K562 (cell line): ENCODE measurements around the gene FBXW2. TPM values are rescaled to one million over a fixed set of nuclear protein-coding genes. Genes with fewer than 3 reads are reported as not detected.

ENCODE experiments used
- ASH1L ChIP-seq: fragments of 450-650 bp; IDR thresholded peaks from 2 replicates; pipeline ENCODE4 v1.6.1; 2018; ENCODE audit warnings: borderline replicate concordance, mild to moderate bottlenecking, low read depth; ENCODE audit not compliant: partially characterized antibody
- BCOR ChIP-seq: fragments of 450-650 bp; IDR thresholded peaks from 2 replicates; pipeline ENCODE4 v1.6.1; 2016
- BRF1 ChIP-seq: IDR thresholded peaks from 3 replicates; pipeline ENCODE4 v1.6.1; 2011; ENCODE audit warnings: borderline replicate concordance, mild to moderate bottlenecking; ENCODE audit not compliant: insufficient read length; ENCODE audit errors: extremely low read depth
- DMBX1 ChIP-seq: fragments of 250-450 bp; sonication (Bioruptor Pico); IDR thresholded peaks from 2 replicates; pipeline ENCODE4 v1.8.0; 2022; ENCODE audit warnings: inconsistent platforms, mild to moderate bottlenecking, moderate library complexity, borderline replicate concordance
- FIP1L1 ChIP-seq: fragments of 200-400 bp; formaldehyde crosslinking; IDR thresholded peaks from 2 replicates; pipeline ENCODE4 v1.6.1; 2018; ENCODE audit warnings: mild to moderate bottlenecking, low read depth, low read length; ENCODE audit not compliant: poor library complexity, severe bottlenecking
- HDAC2 ChIP-seq: fragments of 450-650 bp; IDR thresholded peaks from 2 replicates; pipeline ENCODE4 v1.6.1; 2016; ENCODE audit warnings: mild to moderate bottlenecking
- HLTF ChIP-seq: fragments of 450-650 bp; IDR thresholded peaks from 2 replicates; pipeline ENCODE4 v1.6.1; 2016
- HMGN3 ChIP-seq: IDR thresholded peaks from 2 replicates; pipeline ENCODE4 v1.6.1; 2011; ENCODE audit warnings: borderline replicate concordance, low read depth, mild to moderate bottlenecking, mixed read lengths, low read length; ENCODE audit not compliant: insufficient read length; ENCODE audit errors: extremely low read depth
- ID3 ChIP-seq, 2 experiments: fragments of 250-450 bp in 1 of 2; fragments of 450-650 bp in 1 of 2; sonication (Bioruptor Pico) in 1 of 2; IDR thresholded peaks; 2 replicates each; pipeline versions ENCODE4 v1.6.1 to v1.8.0; 2016 to 2021; ENCODE audit warnings: mild to moderate bottlenecking in 2 of 2, moderate library complexity in 2 of 2, missing compliant biosample characterization in 1 of 2, missing genetic modification characterization in 1 of 2
- IRF1 ChIP-seq: sonication (generic); formaldehyde crosslinking; IDR thresholded peaks from 2 replicates; pipeline ENCODE4 v1.8.0; 2022; ENCODE audit warnings: missing genetic modification reagents, mild to moderate bottlenecking, borderline replicate concordance
- PCBP1 ChIP-seq: fragments of 200-400 bp; formaldehyde crosslinking; IDR thresholded peaks from 2 replicates; pipeline ENCODE4 v1.6.1; 2018; ENCODE audit warnings: mild to moderate bottlenecking, low read depth, low read length; ENCODE audit not compliant: poor library complexity, severe bottlenecking
- PHB2 ChIP-seq: fragments of 450-650 bp; IDR thresholded peaks from 2 replicates; pipeline ENCODE4 v1.6.1; 2017; ENCODE audit warnings: low read depth
- PHF20 ChIP-seq: fragments of 450-650 bp; IDR thresholded peaks from 2 replicates; pipeline ENCODE4 v1.6.1; 2018; ENCODE audit not compliant: partially characterized antibody
- POLR3G ChIP-seq: IDR thresholded peaks from 2 replicates; pipeline ENCODE4 v1.6.1; 2011; ENCODE audit not compliant: insufficient read length, insufficient replicate concordance; ENCODE audit errors: extremely low read depth
- RBM25 ChIP-seq: fragments of 200-400 bp; formaldehyde crosslinking; IDR thresholded peaks from 2 replicates; pipeline ENCODE4 v1.6.1; 2018; ENCODE audit warnings: low read length, low read depth, moderate library complexity; ENCODE audit not compliant: severe bottlenecking
- RCOR1 ChIP-seq, 2 experiments: IDR thresholded peaks; 2 replicates each; pipeline ENCODE4 v1.6.1; 2012; ENCODE audit warnings: low read depth in 2 of 2, low read length in 2 of 2, borderline replicate concordance in 1 of 2, improper control_type of control experiment in 1 of 2
- RNF2 ChIP-seq: sonication (generic); IDR thresholded peaks from 2 replicates; pipeline ENCODE4 v1.6.1; 2016
- SNRNP70 ChIP-seq: fragments of 200-400 bp; formaldehyde crosslinking; optimal IDR thresholded peaks from 2 replicates; pipeline ENCODE3; 2017; ENCODE audit warnings: low read depth, low read length
- TAF7 ChIP-seq: fragments of 450-650 bp; IDR thresholded peaks from 2 replicates; pipeline ENCODE4 v1.6.1; 2016; ENCODE audit warnings: missing genetic modification characterization, missing compliant biosample characterization
- THRB ChIP-seq: fragments of 450-650 bp; formaldehyde crosslinking; conservative IDR thresholded peaks from 2 replicates; pipeline ENCODE4 v1.4.0; 2022; ENCODE audit warnings: mild to moderate bottlenecking, missing genetic modification characterization
- WHSC1 ChIP-seq: IDR thresholded peaks from one replicate; pipeline ENCODE4 v1.6.1; 2012; ENCODE audit warnings: low read length, control low read depth, inconsistent platforms
- XRCC5 ChIP-seq: fragments of 200-400 bp; formaldehyde crosslinking; IDR thresholded peaks from 2 replicates; pipeline ENCODE4 v1.6.1; 2017; ENCODE audit warnings: low read depth, mild to moderate bottlenecking, low read length
- ZBTB33 ChIP-seq: sonication (generic); formaldehyde crosslinking; IDR thresholded peaks from 2 replicates; pipeline ENCODE4 v1.8.1; 2023; ENCODE audit warnings: mild to moderate bottlenecking, missing genetic modification reagents
- ZNF282 ChIP-seq: sonication (generic); formaldehyde crosslinking; IDR thresholded peaks from 2 replicates; pipeline ENCODE4 v1.8.1; 2023; ENCODE audit warnings: missing genetic modification reagents
- ZNF780A ChIP-seq: fragments of 250-450 bp; sonication (Bioruptor Pico); IDR thresholded peaks from 2 replicates; pipeline ENCODE4 v1.5.0; 2021; ENCODE audit warnings: mild to moderate bottlenecking
- ZNF830 ChIP-seq: fragments of 250-450 bp; sonication (Bioruptor Pico); IDR thresholded peaks from 2 replicates; pipeline ENCODE4 v1.5.0; 2021; ENCODE audit warnings: mild to moderate bottlenecking
- polyA plus RNA-seq, 8 experiments: library from polyadenylated mRNA; depleted of rRNA in 4 of 8; stranded (reverse) in 5 of 8; unstranded in 3 of 8; fragments of >200 nt; fragmentation: Nextera tagmentation in 2 of 8; fragmentation: Illumina TruSeq in 1 of 8; extraction: Ambion mirVana in 2 of 8; extraction: Trizol in 1 of 8; gene quantifications; 2 replicates each; pipeline versions ENCODE4 v1.2.1 to v1.2.3, GENCODE V29; 2011 to 2014; ENCODE audit warnings: inconsistent platforms in 1 of 8, missing spikeins in 1 of 8
- total RNA-seq, 7 experiments: library from RNA; depleted of rRNA in 6 of 7; stranded (reverse); fragments of >200 nt in 6 of 7; fragmentation: Illumina TruSeq in 2 of 7; extraction: Trizol in 2 of 7; gene quantifications; 2 replicates each; pipeline versions ENCODE4 v1.2.1 to v1.2.3, GENCODE V29; 2011 to 2021; ENCODE audit warnings: low replicate concordance in 1 of 7

The FBXW2 gene
- total and polyA plus RNA-seq, 9 of the 15 experiments (the other 6 are each of a cell fraction or from before 2014, with no cell fraction given), result 2.5 to 57.8 (median 28.1) TPM

- no peak for TF ChIP-seq ZNF282 (CRISPR knock-in tag)
- peak; percentile 97 for TF ChIP-seq HDAC2
- TF ChIP-seq ID3 (CRISPR knock-in tag; IDR thresholded peaks at IDR 0.05), result no peak
- peak; percentile 61; the same call in 1 of the 2 replicates for TF ChIP-seq ID3 (tag; IDR thresholded peaks at IDR 0.05)
- no peak for TF ChIP-seq BRF1
- no peak for TF ChIP-seq THRB
- no peak for TF ChIP-seq ASH1L
- TF ChIP-seq PHB2, result no peak
- peak; percentile 40; the same call in 1 of the 2 replicates for TF ChIP-seq DMBX1 (CRISPR knock-in tag)
- peak; percentile 43 to 90; a peak in 3 of 4 replicates for TF ChIP-seq RCOR1 (IDR thresholded peaks at IDR 0.05; ENCODE audit: borderline replicate concordance in 1 of 2, low read depth in 2 of 2, low read length in 2 of 2)
- TF ChIP-seq HLTF, result 0 out of 2 replicates have a peak, but pooled peaks have one; percentile 25
- TF ChIP-seq HMGN3, result peak; percentile 11
- TF ChIP-seq SNRNP70, result no peak
- peak; percentile 71 for TF ChIP-seq RBM25
- no peak for TF ChIP-seq IRF1 (CRISPR knock-in tag)
- TF ChIP-seq ZBTB33 (CRISPR knock-in tag), result no peak
- TF ChIP-seq PCBP1, result no peak
- no peak for TF ChIP-seq TAF7 (tag)
- peak; percentile 13; the same call in 1 of the 2 replicates for TF ChIP-seq XRCC5
- TF ChIP-seq PHF20, result peak; percentile 75
- TF ChIP-seq WHSC1, result no peak
- TF ChIP-seq FIP1L1, result no peak
- no peak for TF ChIP-seq ZNF830 (CRISPR knock-in tag)
- TF ChIP-seq POLR3G, result no peak
- peak; percentile 100 for TF ChIP-seq BCOR
- TF ChIP-seq ZNF780A (CRISPR knock-in tag), result no peak
- TF ChIP-seq RNF2, result no peak
These were observed 78.3 kb downstream of the FBXW2 start (continued) for GRCh38 chr9:120714846-120715388.
